GM12878 (cell line): Measurements from ENCODE around the gene PPIF.

Experiments
- TAF1 ChIP-seq: IDR thresholded peaks from 2 replicates; pipeline ENCODE4 v1.6.1; 2011; ENCODE audit warnings: mild to moderate bottlenecking, low read depth, low read length, borderline replicate concordance
- TF ChIP-seq, protein P1 (sequence below): IDR thresholded peaks from 2 replicates; pipeline ENCODE4 v1.6.1; 2012; ENCODE audit warnings: mild to moderate bottlenecking, low read depth, low read length

DNA sequence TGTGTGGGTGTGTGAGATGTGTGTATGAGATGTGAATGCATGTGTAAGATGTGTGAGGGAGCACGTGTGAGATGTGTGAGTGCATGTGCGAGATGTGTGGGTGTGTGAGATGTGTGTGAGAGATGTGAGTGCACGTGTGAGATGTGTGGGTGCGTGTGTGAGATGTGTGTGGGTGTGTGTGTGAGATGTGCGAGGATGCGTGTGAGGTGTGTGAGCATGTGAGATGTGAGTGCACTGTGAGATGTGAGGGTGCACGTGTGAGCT, 31.0 kb downstream of the PPIF start:
- TF ChIP-seq, protein P1, sequence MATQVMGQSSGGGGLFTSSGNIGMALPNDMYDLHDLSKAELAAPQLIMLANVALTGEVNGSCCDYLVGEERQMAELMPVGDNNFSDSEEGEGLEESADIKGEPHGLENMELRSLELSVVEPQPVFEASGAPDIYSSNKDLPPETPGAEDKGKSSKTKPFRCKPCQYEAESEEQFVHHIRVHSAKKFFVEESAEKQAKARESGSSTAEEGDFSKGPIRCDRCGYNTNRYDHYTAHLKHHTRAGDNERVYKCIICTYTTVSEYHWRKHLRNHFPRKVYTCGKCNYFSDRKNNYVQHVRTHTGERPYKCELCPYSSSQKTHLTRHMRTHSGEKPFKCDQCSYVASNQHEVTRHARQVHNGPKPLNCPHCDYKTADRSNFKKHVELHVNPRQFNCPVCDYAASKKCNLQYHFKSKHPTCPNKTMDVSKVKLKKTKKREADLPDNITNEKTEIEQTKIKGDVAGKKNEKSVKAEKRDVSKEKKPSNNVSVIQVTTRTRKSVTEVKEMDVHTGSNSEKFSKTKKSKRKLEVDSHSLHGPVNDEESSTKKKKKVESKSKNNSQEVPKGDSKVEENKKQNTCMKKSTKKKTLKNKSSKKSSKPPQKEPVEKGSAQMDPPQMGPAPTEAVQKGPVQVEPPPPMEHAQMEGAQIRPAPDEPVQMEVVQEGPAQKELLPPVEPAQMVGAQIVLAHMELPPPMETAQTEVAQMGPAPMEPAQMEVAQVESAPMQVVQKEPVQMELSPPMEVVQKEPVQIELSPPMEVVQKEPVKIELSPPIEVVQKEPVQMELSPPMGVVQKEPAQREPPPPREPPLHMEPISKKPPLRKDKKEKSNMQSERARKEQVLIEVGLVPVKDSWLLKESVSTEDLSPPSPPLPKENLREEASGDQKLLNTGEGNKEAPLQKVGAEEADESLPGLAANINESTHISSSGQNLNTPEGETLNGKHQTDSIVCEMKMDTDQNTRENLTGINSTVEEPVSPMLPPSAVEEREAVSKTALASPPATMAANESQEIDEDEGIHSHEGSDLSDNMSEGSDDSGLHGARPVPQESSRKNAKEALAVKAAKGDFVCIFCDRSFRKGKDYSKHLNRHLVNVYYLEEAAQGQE: no peak
- TF ChIP-seq TAF1: no peak
